HG02884 (cell line): ENCODE data around the gene TSPYL2.

Source experiments
- ATAC-seq: cut with Tn5 transposase; IDR thresholded peaks from one replicate; pipeline ENCODE4 v1.9.1; 2021; ENCODE audit warnings: mild to moderate bottlenecking, moderate library complexity; ENCODE audit not compliant: unreplicated experiment

The TSPYL2 gene

GRCh38 chrX:53116101-53116500 is 33.9 kb downstream of the TSPYL2 start:
- no peak for ATAC-seq

GRCh38 chrX:53122013-53122412 is 39.8 kb downstream of the TSPYL2 start:
- no peak for ATAC-seq

GRCh38 chrX:53125506-53125905 is 43.3 kb downstream of the TSPYL2 start:
- ATAC-seq, result no peak

- no peak for ATAC-seq
These were observed 44.2 kb downstream of the TSPYL2 start for GRCh38 chrX:53126377-53126776.

GRCh38 chrX:53128097-53128749 is 46.1 kb downstream of the TSPYL2 start:
- ATAC-seq, result no peak

- no peak for ATAC-seq
These were observed 51.2 kb downstream of the TSPYL2 start for GRCh38 chrX:53133400-53133799.

- no peak for ATAC-seq
These were observed 53.4 kb downstream of the TSPYL2 start for GRCh38 chrX:53135581-53135980.
